NCI-H146 treated with DMSO at 0.1 percent for 48 hours (cell line): ENCODE data around the gene RBAK.
"Not testable (repeated sequence)": the region's sequence is repeated elsewhere in the genome, so short reads cannot be mapped to it uniquely, and the experiment has no call there.

ENCODE experiments used
- DNase-seq: peaks from one replicate; lab custom pipeline; 2025; ENCODE audit not compliant: unreplicated experiment; lab: John Stamatoyannopoulos, UW

Gene RBAK

DNA sequence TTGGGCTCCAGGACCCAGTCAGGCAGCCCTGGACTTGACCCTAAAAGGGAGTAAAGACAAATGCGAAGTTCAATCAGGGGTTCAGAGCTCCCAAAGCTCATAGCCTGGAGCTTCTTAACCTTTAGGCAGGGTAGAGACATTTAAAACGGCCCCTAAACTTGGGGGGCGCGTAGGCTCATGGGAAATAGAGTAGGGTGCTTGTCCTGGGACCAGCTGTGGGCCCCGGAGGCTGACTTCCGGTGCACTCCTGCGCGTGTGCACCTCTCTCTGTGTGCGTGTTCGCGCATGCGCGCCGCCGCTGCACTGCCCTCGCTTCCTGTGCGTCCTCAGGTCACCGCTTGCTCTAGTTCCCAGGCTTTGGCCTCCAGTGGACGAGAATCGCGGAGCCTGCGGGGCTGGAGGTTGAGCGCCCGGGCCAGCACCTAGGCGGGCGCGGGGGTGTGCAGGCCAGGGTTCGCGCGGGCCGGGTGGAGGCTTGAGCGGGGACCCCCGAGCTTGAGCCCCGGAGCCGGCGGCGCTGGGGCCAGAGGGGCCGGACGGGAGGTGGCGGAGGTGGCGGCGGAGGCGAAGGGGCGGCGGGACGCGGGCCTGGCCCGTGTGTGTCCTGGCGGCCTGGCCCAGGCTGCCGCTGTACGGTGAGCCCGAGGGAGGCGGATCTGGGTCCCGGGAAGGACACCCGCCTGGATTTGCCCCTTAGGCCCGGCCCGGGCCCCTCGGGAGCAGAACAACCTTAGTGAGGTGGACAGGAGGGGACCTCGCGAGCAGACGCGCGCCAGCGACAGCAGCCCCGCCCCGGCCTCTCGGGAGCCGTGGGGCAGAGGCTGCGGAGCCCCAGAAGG is at the start of gene RBAK:
Gene RBAK (plus strand): TSS at position 303 of the 839 bp plus-strand sequence. CDS start 2,217 bp downstream, outside the sequence.
- DNase-seq: peak; percentile 74

DNA sequence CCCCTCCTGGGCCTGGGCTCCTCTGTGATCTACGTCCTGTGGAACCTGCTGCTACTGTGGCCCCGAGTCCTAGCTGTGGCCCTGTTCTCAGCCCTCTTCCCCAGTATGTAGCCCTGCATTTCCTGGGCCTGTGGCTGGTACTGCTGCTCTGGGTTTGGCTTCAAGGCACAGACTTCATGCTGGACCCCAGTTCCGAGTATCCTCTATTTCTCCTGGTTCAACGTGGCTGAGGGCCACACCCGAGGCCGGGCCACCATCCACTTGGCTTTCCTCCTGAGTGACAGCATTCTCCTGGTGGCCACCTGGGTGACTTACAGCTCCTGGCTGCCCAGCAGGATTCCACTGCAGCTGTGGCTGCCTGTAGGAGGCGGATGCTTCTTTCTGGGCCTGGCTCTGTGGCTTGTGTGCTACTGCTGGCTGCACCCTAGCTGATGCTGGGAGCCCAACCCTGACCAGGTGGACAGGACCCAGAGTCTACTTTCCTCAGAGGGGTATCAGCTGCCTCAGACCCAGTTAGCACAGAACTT is 48.9 kb upstream of the RBAK start:
- no peak for DNase-seq

DNA sequence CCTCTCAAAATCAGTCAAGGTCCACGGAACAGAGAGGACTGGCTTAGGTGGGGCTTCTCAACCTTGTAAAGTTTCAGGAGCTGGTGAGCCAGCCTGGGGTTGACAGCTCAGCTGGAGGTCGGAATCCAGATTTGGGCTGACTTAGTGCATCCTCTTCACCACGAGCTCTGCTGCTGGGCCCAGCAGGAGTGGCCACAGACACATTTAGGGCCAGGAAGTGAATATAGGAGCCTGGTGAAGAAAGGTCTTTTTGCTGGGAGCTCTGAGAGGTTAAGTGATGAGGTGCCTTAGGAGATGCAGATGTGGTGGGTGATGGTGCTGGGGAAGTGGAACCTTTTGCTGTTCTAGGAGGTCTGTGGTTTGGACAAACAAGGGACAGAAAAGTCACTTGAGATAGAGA is 47.4 kb upstream of the RBAK start:
- DNase-seq: no peak

DNA sequence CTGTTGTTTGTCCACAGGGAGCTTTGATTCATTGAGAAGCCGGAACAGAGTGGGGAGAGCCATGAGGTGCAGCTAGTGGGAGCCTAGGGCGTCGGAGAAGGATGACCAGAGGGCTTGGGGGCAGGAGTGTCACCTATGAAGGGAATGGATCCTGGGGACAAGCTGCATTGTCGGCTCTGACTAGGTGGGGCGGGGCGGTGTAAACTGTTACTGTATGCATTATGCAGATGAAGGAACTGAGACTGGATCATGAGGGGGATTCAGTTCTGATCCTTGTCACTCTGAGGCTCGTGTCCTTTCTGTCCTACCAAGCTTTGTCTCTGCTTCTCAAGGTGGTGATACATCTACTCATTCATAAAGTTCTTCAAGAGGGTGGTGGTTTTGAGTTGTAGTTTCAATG is 46.8 kb upstream of the RBAK start:
- DNase-seq: no peak

DNA sequence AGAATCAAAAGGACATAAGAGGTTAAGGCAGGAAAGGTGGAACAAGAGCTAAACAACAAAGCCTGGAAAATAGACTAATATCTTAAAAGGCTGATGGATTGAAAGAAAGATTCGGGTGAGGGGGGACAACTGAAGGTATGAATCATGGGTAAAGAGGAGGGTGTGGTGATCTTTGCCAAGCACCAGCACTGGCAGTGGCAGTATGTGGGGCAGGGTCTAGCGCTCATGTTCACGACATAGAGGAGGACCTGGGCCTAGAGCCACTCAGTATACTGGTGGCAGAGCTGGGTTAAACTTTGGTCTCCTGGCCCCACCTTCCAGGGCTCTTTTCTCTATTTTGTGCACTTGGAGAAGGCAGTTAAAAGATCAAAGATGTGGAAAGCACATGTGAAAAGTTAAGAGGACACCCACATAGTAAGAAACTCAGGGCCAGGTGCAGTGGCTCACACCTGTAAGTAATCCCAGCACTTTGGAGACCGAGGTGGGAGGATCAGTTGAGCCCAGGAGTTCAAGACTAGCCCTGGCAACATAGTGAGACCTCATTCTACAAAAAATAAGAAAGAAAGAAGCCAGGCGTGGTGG is 46.2 kb upstream of the RBAK start:
- no peak for DNase-seq

DNA sequence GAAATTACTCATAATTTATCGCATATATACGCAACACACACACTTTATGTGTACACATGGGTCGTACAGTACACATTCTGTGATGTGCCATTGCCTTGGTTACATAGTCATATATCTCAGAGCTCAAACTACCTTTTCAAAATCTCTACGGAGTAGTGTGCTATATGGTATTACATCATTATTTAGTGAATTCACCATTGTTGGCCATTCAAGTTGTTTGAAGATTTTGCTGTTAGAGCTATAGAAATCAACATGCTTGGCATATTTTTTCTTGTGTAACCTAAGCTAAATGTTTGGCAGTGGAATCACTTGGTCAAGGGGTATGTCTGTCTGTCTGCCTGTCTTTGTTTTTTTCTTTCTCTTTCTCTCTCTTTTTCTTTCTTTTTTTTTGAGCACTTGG is 44.7 kb upstream of the RBAK start:
- no peak for DNase-seq

DNA sequence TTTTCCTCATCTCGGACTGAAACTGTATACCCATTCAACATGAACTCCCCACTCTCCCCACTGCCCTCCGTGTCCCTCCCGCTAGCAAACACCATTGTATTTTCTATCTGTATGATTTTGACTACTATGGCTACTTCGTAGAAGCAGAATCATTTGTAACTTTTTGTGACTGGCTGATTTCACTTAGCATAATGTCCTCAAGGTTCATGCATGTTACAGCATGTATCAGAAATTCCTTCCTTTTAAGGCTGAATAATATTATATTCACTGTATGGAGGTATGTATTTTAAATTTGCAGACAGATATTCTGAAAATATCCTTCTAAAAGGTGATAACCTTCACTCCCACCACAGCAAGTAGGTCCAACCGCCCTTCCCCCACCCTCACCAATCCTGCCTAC is 43.7 kb upstream of the RBAK start:
- no peak for DNase-seq

DNA sequence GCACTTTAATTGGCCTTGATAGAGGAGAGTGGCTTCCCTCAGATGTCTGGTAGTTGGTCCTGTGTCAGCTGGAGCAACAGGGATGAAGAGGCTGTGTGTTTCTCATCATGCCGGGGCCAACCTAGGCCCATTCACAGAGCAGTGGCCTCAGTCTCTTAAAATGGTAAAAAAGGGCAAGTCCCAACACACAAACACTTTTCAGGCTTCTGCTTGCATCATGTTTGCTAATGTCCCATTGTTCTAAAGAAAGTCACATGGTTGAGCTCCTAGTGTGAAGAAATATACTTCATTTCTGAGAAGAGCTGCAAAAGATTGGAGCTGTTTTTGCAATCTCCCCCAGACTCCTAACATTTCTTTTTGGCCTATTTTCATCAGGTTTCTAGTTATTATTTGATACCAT is 40.6 kb upstream of the RBAK start:
- no peak for DNase-seq

DNA sequence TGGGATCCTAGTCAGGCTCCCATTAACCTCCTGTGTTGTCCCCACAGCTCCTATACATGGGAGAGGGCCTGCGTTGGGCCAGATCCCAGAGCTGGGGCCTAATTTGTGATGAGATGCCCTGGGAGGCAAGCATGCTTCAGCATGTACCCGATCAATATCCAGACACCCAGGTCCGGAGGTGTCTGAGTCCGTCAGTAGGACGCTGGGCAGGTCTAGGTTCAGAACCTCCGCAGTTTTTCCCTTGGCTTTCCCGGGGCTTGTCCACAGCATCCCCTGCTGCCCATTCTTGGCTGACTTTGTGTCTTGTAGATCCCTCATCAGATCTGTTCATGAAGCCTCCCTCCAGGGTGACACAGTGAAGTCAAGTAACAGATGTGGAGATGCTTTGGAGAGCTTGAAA is 32.7 kb upstream of the RBAK start:
- no peak for DNase-seq

DNA sequence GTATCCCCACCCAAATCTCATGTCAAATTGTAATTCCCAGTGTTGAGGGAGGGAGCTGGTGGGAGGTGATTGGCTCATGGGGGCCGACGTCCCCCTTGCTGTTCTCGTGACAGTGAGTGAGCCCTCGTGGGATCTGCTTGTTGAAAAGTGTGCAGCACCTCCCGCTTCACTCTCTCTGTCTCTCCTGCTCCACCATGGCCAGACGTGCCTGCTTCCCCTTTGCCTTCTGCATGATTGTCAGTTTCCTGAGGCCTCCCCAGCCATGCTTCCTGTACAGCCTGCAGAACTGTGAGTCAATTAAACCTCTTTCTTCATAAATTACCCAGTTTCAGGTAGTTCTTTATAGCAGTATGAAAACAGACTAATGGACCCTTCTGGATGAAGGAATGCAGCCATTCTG is 29.7 kb upstream of the RBAK start:
- not testable (repeated sequence) for DNase-seq

DNA sequence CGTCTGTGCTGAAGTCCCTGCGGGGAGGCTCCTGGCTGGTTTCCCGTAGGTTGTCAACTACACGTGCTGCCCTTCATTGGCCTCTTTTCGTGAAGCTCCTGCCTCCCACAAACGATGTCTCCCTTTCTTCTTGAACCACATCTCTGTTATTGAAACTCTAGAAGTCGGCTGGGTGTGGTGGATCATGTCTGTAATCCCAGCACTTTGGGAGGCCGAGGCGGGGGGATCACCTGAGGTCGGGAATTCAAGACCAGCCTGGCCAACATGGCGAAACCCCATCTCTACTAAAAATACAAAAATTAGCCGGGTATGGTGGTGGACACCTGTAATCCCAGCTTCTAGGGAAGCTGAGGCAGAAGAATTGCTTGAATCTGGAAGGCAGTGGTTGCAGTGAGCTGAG is 28.0 kb upstream of the RBAK start:
- not testable (repeated sequence) for DNase-seq

DNA sequence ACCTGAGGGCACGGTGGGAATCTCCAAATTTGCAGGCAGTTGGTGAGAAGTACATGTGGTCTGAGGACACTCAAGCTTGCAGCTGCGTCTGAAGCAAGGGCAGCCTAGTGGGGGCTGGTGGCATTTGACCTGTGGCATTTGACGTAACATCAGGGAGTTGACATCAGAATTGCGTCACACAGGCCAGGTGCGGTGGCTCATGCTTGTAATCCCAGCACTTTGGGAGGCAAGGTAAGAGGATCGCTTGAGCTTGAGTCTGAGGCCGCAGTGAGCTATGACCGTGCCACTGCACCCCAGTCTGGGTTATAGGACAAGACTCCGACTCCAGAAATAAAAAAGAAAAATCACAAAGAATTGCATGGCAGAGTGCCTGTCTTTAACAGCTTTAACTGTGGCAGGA is 25.6 kb upstream of the RBAK start:
- DNase-seq: no peak

DNA sequence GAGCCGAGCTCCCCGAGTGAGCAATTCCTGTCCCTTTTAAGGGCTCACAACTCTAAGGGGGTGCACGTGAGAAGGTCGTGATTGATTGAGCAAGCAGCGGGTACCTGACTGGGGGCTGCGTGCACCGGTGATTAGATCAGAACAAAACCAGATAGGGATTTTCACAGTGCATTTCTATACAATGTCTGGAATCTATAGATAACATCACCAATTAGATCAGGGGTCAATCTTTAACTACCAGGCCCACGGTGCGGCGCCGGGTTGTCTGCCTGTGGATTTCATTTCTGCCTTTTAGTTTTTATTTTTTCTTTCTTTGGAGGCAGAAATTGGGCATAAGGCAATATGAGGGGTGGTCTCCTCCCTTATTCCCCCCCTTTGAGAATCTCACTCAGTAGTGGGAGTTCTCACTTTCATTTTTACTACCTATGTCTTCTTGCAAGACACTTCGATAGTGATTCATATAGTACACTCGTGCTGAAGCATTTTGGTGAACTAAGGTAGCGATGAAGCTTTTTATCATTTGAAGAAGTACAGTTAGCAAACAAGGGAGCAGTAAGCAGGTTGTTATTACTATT is 24.6 kb upstream of the RBAK start:
- not testable (repeated sequence) for DNase-seq

DNA sequence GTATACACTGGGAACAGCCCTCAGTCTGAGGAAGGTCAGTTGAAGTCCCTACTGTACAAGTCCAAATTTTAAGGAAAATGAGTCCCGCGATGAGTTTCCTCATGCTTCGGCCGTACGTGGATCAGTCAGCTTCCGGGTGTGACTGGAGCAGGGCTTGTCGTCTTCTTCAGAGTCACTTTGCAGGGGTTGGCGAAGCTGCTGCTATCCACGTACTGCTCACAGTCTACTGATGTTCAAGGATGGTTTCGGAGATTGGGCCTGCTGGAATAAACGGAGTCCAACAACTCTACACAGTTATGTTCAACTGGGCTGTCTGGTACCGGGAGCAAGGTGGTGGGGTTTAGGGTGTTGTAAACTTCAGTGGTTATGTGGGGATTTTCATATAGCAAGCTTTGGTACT is 22.0 kb upstream of the RBAK start:
- not testable (repeated sequence) for DNase-seq

DNA sequence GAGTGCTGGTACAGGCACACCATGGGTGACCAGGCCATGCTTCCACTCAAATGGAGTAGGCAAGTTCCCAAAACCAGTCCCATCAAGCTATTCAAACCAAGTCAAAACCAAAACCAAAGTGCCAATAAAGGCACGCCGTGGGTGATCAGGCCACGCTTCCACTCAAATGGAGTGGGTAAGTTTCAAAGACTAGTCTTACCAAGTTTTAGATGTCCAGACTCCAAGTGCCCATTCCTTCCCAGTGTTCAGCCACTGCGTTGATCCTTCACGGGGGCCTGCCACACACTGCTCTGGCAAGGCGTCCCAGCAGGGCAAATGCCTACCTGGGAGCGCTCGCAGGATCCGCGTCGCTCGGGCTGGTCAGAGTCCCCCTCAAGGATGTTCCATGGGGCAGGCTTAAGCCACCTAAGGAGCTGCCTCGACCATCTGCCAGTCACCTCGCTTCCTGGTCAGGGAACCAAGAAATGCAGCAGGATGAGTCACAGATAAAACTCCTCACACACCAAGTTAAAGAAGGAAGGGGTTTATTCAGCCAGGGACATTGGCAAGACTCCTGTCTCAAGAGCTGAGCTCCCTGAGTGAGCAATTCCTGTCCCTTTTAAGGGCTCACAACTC is 17.8 kb upstream of the RBAK start:
- not testable (repeated sequence) for DNase-seq

DNA sequence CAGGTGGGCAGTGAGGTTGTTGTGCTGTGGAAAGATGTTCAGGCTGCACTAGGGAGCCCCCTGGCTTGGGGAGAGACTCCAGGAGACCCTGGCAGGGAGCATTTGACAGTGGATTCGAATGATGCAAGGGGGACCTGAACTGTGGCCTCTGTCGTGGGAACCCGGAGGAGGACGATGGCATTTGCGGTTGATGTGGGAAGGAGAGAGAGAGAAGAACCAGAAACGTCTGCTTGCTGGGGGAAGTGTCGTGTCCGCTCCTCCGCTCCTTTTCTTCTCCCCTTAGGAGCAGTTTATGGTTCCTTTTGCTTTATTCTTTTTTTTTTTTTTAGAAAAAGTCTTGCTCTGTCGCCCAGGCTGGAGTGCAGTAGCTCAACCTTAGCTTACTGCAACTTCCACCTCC is 12.5 kb upstream of the RBAK start:
- not testable (repeated sequence) for DNase-seq

DNA sequence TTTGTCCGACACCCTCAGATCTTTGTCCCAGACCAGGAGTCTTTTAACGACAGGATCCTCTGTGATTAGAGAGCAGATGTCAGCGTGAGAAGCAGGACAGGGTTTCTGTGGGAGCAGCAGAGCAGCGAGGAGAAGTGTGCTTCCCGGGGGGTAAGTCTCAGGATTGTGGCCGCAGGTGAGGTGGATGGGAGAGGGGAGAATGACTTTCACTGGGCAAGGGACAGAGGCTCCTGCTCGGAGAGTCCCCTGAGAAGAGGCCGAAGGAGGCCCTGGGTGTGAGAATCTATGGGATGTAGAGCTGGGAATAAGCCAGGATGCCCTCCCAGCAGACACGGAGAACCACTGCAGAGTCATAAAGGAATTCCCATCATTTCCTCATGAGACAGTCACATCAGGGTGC is 10.4 kb upstream of the RBAK start:
- DNase-seq: no peak

DNA sequence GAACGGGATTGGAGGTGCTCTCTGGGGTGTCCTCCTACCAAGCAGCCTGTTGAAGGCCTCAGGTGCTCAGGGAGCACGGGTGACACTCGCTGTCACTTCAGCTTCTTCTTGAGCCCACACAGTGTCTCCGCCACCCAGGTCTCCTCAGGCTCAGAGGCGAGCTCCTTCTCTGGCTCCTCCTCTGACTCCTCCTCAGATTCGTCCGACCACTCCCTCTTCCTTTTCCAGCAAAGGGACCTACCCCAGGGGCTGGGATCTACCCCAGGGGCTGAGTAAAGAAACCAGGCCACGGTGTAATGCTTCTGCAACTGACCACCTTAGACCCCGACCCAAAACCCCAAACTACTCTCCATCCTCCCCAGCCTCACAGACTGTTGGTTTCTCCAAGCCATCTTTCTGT is 9.2 kb upstream of the RBAK start:
- DNase-seq: no peak

DNA sequence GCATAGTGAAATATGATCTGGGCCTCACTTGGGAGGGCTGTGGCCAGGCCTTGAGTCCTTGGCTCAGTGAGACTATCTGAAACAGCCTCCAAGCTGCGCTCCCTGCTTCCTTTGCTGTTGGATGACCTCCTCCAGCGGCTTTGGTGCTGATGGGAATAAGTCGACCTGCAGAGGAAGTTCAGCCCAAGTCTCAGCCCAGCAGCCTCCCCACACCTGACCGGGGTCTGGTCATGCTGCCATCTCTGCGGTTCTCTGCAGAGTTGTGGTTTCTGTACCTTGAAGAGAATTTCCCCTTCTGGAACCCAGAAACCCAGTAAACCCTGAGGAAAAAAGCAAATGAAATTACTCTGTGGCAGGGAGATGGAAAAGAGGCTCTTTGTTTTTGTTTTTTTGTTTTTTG is 4.6 kb upstream of the RBAK start:
- DNase-seq: no peak

DNA sequence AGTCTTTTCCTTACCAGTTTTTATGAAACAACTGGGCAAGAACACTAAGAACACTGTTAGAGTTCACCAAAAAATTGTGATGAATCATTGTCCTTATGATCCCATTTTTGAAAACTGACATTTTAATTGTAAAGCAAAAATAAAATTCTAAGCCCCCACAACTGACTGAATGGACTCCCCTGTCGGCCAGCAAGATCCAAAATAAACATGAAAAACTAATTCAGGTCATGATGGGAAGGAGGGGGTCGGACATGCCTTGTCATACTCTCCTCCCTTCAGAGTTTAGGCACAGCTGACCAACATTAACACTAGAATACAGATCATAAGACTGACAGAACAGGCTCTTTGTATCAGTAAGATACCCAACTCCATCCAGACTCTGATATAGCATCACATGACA is 2.0 kb upstream of the RBAK start:
- no peak for DNase-seq

DNA sequence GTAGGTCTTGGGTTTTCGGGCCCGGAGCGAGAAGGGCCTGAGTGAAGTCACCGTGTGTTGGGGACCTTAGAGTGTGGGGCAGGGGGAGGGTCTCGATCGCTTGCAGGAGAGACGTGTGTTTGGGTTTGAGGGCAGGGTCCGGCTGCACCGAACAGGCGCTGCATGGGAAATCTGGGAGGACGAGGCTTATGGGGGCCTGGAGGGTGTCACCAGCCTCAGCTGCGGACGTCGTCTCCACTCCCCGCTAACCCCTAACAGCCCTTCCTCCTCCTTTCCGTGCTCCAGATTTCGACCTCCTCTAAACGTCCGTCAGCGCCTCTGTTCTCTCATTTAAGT is 705 bp downstream of the RBAK start:
- not testable (repeated sequence) for DNase-seq

DNA sequence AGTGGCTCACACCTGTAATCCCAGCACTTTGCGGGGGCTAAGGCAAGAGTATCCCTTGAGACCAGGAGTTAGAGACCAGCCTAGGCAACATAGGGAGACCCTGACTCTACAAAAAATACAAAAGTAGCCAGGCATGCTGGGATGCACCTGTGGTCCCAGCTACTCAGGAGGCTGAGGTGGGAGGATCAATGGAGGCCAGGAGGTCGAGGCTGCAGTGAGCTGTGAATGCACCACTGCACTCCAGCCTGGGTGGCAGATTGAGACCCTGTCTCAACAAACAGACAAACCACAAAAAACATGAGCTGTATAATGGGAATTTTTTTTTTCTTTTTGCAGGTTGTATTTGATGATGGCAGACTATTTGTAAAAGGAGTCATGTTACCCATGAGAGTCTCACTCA is 1.5 kb downstream of the RBAK start:
- DNase-seq: not testable (repeated sequence)
